Measurements from ENCODE around the gene ADGRG3. TPM values are rescaled to one million over a fixed set of nuclear protein-coding genes. Genes with fewer than 3 reads are reported as not detected.
"Not testable (repeated sequence)": the region's sequence is repeated elsewhere in the genome, so short reads cannot be mapped to it uniquely, and the experiment has no call there.

Gene ADGRG3
- total RNA-seq, 1 donor from 2014 or later: not detected

DNA sequence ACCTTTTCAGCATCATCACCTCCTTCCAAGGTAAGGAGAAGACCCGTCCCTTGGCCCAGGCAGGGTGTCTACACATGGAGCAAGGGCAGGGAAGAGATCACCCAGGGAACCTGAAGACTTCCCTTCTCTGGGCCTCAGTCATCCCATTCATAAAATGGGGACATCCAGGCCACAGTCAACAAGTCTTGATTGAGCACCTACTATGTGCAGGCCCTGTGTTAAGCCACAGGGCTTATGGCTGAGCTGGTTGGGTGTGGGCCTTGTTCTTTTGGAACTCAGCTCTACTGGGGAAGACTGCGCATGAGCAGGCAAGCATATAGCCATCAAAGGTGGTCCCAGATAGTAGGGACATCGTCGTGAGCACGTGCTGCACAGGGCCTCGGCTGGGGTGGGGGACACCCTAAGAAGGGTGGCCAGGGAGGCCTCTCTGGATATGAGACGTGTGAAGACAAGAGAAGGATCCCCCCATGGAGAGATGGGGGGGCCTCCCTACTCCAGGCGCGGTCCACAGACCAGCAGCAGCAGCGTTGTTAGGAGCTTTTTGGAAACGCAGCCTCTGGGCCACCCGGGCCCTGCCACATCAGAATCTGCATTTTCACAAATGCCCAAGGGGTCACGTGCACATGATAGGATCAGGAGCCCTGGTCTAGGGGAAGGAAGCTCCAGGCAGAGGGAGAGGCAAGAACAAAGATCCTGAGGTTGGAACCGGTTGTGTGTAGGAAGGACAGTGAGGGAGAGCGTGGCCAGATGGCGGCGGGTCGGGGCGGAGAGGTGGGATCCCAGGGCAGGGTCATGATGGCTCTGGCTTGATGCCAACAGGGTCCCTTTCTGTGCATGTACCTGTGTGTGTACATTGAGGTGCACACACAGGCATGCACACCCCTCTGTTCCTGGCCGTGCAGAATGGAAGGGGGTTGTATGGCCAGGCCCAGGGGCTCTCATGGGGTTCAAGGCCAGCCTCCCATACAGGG, 5.9 kb upstream of the ADGRG3 start:
- intact Hi-C loops (cut with micrococcal nuclease): no loop called here

DNA sequence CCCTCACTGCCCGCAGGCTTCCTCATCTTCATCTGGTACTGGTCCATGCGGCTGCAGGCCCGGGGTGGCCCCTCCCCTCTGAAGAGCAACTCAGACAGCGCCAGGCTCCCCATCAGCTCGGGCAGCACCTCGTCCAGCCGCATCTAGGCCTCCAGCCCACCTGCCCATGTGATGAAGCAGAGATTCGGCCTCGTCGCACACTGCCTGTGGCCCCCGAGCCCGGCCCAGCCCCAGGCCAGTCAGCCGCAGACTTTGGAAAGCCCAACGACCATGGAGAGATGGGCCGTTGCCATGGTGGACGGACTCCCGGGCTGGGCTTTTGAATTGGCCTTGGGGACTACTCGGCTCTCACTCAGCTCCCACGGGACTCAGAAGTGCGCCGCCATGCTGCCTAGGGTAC, 4.7 kb upstream of the ADGRG3 start:
- intact Hi-C loops (cut with micrococcal nuclease): no loop called here

DNA sequence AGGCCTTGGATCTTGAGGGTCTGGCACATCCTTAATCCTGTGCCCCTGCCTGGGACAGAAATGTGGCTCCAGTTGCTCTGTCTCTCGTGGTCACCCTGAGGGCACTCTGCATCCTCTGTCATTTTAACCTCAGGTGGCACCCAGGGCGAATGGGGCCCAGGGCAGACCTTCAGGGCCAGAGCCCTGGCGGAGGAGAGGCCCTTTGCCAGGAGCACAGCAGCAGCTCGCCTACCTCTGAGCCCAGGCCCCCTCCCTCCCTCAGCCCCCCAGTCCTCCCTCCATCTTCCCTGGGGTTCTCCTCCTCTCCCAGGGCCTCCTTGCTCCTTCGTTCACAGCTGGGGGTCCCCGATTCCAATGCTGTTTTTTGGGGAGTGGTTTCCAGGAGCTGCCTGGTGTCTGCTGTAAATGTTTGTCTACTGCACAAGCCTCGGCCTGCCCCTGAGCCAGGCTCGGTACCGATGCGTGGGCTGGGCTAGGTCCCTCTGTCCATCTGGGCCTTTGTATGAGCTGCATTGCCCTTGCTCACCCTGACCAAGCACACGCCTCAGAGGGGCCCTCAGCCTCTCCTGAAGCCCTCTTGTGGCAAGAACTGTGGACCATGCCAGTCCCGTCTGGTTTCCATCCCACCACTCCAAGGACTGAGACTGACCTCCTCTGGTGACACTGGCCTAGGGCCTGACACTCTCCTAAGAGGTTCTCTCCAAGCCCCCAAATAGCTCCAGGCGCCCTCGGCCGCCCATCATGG, 4.0 kb upstream of the ADGRG3 start:
- intact Hi-C loops (cut with micrococcal nuclease): no loop called here

DNA sequence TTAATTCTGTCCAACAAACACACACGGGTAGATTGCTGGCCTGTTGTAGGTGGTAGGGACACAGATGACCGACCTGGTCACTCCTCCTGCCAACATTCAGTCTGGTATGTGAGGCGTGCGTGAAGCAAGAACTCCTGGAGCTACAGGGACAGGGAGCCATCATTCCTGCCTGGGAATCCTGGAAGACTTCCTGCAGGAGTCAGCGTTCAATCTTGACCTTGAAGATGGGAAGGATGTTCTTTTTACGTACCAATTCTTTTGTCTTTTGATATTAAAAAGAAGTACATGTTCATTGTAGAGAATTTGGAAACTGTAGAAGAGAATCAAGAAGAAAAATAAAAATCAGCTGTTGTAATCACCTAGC, 3.5 kb upstream of the ADGRG3 start:
- intact Hi-C loops (cut with micrococcal nuclease): no loop called here

DNA sequence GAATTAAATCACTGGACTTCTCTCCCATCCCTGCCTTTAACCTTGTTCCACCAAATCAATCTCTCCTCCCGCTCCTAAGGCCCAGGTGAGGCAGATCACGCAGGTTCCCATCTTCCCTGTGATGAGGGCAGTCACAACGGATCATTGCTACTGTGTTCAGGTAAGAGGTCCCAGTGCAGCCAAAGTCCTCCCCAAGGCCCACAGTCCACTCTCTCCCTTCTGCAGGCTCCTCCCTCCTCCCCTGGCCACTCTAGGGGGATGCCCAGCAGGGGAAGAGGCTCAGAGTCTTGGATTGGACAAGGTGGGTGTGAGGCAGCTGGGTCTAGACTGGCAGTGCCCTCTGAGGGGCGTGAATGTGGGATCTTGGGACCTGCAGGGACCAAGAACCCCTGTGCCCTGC, 2.6 kb upstream of the ADGRG3 start:
- intact Hi-C loops (cut with micrococcal nuclease): no loop called here

DNA sequence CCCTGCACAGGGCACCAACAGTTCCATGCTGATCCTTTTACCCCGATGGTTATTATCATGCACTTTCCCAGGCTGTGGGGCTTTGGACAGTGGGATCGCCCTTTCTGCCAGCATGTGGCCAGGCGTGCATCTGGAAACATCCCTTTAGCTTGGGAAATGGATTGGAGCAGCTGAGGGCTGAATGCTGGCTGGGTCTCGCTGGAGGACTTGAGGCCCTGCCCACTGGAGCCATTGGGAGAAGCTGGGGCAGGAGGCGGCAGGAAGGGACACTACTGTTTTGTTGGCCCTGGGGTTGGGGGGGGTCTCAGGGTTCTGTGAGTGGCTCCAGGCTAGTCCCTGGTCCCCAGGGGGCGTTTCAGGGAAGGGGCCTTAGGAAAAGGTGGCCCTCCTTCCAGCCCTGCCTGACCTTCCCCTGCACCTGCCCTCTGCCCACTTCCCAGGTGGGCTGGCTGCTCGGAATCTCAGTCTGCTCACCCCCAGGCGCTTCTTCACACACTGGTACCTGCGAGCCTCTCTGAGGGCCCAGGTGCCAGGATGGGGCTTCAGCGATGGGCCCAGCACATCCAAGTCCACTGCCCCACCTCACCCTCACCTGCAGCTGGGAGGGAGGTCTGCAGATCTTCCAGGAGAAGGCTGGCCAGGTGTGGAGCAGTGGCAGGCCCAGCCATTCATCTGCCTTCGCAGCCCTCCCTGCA, 1.6 kb upstream of the ADGRG3 start:
- intact Hi-C loops (cut with micrococcal nuclease): no loop called here

DNA sequence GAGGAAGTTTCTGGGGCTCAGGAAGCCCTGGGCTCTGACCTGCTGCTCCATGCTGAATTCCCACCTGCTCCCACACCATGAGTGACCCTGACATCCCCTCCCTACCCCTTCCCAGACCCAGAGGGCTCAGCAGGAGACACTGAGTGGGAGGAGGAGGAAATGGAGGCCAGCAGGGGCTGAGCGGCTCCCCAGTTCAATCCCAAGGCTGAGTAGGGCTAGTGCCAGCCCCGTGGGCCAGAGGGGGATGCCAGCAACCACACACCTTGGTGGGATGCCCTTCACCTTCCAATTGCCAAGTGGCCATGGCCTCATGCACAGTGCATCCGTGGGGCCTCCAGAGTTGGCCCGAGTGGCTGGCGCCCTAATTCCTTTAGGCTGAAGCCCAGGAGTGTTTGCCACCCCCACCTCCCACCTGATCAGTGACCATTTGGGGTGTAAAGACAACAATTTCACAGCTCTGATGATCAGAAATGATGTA, 1.0 kb upstream of the ADGRG3 start:
- intact Hi-C loops (cut with micrococcal nuclease): no loop called here

DNA sequence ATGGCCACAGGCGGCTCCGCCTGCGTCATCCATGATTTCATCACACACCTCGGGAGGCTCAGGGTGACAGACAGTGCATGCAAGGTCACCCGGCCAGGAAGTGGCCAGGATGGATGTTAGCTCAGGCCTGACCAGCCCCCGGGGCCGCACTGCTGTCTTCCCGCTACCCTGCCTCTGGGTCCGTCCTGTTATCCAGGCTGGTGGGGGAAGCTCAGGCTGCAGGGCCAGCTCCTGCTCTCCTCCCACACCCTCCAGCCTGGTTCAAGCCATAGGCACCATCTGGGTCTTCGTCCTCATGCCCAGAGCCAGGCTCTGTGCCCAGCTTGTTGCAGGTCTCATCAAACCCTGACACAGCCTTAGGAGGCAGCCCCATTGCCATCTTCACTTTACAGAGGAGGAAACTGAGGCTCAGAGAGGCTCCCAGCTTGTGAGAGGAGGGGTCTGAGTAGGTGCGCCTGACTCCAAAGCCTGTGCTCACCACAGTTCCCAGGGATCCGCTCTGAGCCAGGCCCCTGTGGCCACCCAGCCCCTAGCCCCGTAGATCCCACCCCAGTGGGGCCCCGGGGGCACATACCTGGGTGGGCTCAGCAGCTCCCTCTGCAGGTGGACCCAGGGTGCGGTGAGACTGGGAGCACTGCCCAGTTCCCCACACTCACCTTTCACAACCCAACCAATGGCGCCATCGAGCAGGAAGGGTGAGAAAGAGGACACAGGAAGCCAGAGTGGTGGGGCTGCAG, 412 bp upstream of the ADGRG3 start:
- intact Hi-C loops (cut with micrococcal nuclease): no loop called here

DNA sequence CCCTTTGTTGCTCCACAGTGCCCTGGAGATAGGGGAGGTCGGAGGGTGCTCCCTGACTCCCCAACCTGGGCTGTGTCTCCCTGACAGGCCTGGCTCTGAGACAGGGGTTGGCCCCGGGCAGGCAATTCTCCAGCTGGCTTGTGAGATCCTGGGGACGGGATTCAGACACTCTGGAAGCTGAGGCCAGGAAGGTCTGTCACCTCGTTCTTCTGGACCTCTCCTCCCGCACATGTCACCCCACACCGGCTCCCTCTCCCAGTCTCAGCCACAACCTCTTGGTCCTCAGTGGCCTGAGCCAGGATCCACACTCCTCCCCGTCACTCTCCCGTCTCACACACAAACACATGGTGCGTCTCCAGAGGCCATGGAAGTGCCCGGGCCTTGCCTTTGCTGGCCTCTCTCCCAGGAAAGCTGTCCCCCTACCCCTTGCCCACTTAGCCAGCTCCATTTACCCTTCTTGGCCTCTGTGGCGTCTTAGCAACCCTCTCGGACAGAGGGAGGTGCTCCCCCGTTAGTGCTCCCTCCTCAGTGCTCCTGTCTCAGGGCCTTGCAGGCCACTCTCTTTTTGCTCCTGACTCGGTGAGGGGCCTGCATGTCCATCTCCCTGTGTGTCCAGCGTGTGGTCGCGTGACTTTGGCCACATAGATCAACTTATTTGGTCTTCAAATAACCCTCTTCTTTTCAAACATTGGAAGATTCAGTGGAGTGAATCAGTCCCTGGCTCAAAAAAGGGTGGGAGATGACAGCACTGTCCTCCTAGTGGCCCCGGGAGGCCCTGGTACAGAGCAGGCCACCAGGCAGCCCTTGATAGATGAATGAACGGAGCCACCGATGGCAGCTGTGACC, 747 bp downstream of the ADGRG3 start:
- intact Hi-C loops (cut with micrococcal nuclease): no loop called here

DNA sequence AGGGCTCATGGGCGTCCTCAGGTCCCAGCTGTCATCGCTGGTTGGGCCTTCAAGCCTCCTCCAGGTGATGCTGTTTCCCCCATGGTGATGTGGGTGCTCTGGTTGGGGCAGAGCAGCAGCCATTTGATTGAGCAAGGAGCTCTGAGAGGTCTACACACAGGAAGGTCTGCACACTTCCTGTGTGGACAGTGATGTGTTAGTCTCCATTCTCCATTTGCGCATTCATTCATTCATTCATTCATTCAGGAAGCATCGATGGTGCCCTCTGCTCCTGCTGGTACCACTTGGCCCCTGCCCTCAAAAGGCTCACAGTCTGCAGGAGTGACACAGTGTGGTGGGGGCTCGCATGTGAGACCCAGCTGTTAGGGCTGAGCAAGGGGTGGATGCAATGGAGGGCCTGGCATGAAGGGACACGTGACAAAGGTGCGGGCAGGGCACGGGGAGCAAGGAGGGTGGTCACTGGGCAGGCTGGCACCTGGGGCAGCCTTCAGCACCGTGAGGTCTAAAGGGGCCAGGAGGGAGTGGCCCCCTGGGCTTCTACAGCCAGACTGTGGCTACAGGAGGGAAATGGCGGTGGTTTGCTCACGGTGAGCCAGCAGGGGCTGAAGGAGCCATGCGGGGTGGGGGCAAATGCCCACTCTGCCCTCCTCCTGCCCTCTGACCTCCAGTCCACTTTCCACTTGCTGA, 1.5 kb downstream of the ADGRG3 start:
- intact Hi-C loops (cut with micrococcal nuclease): no loop called here

DNA sequence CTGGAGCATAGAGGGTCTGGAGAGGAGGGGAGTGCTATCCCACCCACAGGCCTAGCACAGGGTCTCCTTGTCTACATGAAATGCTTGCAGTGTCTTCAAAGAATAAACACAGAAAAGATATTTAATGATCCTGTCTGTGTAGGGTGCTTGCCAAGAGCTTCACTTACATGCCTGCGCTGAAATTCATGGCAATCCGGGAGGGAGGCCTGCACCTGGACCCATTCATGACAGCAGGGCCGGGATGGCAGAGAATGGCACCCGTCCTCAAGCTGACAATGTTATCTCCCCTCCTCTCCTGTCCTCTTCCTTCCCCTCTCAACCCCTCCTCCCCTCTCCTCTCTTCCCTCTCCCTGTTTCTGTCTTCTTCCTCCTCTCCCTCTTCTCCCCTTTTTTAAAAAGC, 2.1 kb downstream of the ADGRG3 start:
- intact Hi-C loops (cut with micrococcal nuclease): no loop called here

DNA sequence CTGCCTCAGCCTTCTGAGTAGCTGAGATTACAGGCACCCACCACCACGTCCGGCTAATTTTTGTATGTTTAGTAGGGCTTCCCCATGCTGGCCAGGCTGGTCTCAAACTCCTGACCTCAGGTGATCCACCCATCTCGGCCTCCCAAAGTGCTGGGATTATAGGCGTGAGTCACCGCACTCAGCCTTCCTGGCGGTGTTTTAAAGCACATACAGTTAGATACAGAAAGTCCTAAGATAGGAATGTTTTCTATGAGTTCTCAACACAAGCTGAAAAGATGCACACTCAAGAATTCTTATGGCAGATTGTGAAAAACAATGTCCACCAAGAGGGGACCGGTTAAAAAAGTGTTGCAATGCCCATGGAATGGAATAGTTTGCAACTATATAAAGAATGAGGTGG, 3.3 kb downstream of the ADGRG3 start:
- intact Hi-C loops (cut with micrococcal nuclease): not testable (repeated sequence)

DNA sequence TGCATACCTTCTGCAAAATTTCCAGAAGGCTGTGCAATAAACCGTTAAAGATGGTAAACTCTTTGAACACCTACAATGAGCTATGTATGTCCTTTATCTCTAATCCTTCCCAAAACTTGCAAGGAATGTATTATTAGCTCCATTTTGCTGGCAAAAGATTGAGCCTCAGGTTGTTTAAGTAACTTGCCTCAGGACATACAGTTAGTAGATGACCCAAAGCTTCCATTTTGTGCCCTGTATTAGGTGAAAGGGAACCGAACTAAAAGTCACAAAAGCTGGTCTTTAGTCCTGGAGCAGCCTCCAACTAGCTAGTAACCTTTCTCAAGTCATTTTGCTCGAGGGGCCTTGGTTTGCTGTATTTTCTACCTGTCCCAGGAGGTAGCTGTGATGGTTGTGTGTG, 4.3 kb downstream of the ADGRG3 start:
- intact Hi-C loops (cut with micrococcal nuclease): no loop called here

DNA sequence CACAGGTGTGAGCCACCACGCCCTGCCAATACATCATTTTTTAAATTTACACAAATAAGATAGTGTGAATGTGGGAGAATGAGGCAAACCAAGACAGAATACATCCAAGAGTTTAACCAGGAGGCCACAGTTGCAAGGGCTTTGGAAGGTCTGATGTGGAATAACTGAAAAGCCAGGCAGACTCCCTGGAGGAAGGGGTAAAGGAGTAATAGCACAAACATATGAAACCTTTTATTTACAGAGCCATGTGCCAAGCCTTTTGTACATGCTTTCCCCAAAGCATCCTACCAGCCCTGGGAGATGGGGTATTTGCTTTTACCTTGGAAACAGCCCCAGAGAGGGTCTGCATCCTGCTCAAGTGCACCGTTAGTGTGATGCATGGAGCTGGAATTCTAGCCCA, 4.7 kb downstream of the ADGRG3 start:
- intact Hi-C loops (cut with micrococcal nuclease): no loop called here

DNA sequence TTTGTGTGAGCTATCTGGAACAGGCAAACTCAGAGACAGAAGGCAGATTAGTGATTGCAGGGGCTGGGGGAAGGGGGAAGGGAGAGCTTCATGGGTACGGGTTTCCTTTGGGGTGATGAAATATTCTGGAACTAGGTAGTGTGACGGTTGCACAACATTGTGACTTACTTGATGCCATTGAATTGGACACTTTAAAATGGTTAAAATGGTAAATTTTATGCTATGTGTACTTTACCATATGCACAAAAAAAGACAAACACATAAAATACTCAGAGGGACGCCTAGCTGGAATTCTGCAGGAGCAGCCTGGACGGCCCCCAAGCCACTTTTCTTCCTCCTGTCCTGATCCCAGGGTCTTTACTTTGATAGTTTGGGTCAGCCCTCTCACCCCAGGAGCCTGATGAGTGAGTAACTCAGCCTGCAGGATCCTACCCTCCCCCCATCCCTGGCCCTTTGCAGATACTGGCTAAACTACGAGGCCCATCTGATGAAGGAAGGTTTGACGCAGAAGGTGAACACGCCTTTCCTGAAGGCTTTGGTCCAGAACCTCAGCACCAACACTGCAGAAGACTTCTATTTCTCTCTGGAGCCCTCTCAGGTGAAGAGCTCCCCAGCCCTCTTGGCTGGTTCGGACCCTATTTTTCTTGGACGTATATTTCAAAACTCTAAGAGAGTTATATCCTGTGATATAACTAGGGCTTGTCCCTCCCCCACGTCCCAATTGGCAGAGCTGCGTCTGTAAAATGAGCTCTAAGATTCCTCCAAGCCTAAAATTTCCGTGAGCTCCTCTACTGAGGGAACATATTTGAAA, 7.8 kb downstream of the ADGRG3 start:
- intact Hi-C loops (cut with micrococcal nuclease): no loop called here

DNA sequence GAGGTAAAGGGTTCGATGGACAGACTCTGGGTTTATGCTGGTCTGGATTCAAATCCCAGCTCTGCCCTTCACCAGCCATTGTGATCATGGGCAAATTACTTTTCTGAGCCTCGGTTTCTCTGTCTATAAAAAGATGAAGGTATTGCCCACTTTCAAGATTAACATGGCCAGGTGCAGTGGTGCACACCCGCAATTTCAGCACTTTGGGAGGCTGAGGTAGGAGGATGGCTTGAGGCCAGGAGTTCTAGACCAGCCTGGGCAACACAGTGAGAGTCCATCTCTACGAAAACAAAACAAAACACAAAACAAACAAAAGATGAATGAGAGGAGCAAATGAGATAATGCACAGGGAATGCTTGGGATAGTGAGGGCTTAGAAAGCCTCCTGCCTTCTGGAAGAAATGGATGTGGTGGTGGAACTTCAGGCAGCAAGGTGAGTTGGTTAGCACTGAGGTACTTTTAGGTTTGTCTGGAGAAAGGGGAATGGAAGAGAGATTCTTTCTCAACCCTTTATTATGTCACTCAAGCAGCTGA, 8.5 kb downstream of the ADGRG3 start:
- intact Hi-C loops (cut with micrococcal nuclease): no loop called here

DNA sequence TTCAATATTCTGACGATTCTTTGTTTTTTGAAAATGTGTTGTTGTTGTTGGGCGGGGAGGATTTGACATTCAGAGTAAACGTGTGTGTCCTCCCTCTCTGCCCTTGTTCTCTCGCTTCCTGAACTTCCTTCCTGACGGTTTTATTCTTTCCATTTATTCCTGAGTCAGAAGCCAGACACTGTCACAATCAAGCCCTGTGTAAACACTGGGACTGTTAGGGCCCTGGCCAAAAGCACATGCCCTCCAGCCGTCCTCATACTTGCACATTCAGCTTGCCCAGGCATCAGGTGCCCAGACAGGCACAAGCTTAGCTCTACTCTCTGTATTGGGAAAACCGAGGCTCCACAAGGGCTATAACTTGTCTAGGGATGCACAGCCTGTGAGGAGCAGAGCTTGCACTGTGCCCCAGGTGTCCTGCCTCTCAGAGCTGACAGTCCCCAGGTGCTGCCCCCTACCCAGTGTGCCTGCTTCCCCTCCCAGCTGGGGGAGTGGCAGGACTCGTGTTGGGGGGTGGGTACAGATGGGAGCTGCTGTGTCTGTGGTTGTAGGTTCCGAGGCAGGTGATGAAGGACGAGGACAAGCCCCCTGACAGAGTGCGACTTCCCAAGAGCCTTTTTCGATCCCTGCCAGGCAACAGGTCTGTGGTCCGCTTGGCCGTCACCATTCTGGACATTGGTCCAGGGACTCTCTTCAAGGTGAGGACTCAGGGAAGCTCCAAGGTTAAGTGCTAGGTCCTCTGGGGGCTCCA, 9.7 kb downstream of the ADGRG3 start:
- intact Hi-C loops (cut with micrococcal nuclease): no loop called here

DNA sequence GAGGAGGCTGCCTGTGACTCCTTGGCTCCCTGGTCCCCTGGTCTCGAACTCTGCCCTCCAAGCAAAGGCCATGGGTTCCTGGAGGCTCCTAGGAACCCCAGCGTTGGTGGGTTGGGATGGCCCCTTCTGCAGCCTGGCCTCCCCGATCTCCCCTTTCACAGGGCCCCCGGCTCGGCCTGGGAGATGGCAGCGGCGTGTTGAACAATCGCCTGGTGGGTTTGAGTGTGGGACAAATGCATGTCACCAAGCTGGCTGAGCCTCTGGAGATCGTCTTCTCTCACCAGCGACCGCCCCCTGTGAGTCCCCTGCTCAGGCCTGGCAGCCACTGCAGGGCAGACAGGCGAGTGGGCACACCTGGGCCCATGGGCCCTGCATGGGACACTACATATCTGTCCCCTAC, 10.9 kb downstream of the ADGRG3 start:
- intact Hi-C loops (cut with micrococcal nuclease): no loop called here

All from T-helper 2 cell treated with Interferon-gamma antibody and Interleukin-4, amounts not matched to agents 100 ng/mL and 5 ng/mL, for 36 hours (primary cell).